Activated CD4-positive, alpha-beta T cell treated with anti-CD3 and anti-CD28 coated beads for 24 hours (primary cell): ENCODE measurements around the gene DUS3L.
"Not testable (repeated sequence)": the region's sequence is repeated elsewhere in the genome, so short reads cannot be mapped to it uniquely, and the experiment has no call there.

ENCODE experiments used
- DNase-seq, 2 donors: peaks; one replicate each; pipeline ENCODE4 v3.0.0-alpha.2; 2020; ENCODE audit warnings: low read depth in 2 of 2

Gene DUS3L

GRCh38 chr19:5799247-5800241, 8.6 kb upstream of the DUS3L start:
- DNase-seq, result no peak

- no peak for DNase-seq
These were observed 7.3 kb upstream of the DUS3L start for GRCh38 chr19:5798244-5798643.

GRCh38 chr19:5795382-5795919, 4.5 kb upstream of the DUS3L start:
- no peak for DNase-seq

GRCh38 chr19:5793188-5793587, 2.2 kb upstream of the DUS3L start:
- no peak for DNase-seq

GRCh38 chr19:5792224-5792623, 1.3 kb upstream of the DUS3L start:
- DNase-seq, result no peak

GRCh38 chr19:5789886-5790558, 941 bp downstream of the DUS3L start:
- DNase-seq, result no peak

GRCh38 chr19:5789351-5789761, 1.6 kb downstream of the DUS3L start:
- DNase-seq, result no peak

GRCh38 chr19:5788422-5788821, 2.5 kb downstream of the DUS3L start:
- DNase-seq, result no peak

- no peak for DNase-seq
These were observed 3.4 kb downstream of the DUS3L start for GRCh38 chr19:5787409-5788182.

- DNase-seq, result no peak
These were observed 4.2 kb downstream of the DUS3L start for GRCh38 chr19:5786593-5787408.

- DNase-seq, result no peak
These were observed 5.5 kb downstream of the DUS3L start for GRCh38 chr19:5785423-5785822.

- no peak for DNase-seq
These were observed 6.3 kb downstream of the DUS3L start, which contains the start of gene PRR22 for GRCh38 chr19:5784581-5785147. Gene PRR22, minus strand, starts transcription at chr19:5784746. Its CDS starts 86 bp downstream, at chr19:5784660.

GRCh38 chr19:5782945-5783919, 7.7 kb downstream of the DUS3L start:
- DNase-seq, result no peak

GRCh38 chr19:5782322-5782721, 8.6 kb downstream of the DUS3L start:
- no peak for DNase-seq

- not testable (repeated sequence) for DNase-seq
These were observed 10.0 kb downstream of the DUS3L start for GRCh38 chr19:5780916-5781315.

GRCh38 chr19:5778402-5778801, 12.6 kb downstream of the DUS3L start:
- no peak for DNase-seq

- DNase-seq, result no peak
These were observed 15.2 kb downstream of the DUS3L start for GRCh38 chr19:5775668-5776309.

- DNase-seq, result no peak
These were observed 16.0 kb downstream of the DUS3L start for GRCh38 chr19:5774921-5775320.

- DNase-seq, result no peak
These were observed 17.7 kb downstream of the DUS3L start for GRCh38 chr19:5773276-5773675.
